ENCODE results near the gene SLC35E4.
"Not testable (repeated sequence)": the region's sequence is repeated elsewhere in the genome, so short reads cannot be mapped to it uniquely, and the experiment has no call there.

Gene SLC35E4, protein sequence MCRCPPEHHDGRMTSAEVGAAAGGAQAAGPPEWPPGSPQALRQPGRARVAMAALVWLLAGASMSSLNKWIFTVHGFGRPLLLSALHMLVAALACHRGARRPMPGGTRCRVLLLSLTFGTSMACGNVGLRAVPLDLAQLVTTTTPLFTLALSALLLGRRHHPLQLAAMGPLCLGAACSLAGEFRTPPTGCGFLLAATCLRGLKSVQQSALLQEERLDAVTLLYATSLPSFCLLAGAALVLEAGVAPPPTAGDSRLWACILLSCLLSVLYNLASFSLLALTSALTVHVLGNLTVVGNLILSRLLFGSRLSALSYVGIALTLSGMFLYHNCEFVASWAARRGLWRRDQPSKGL

DNA sequence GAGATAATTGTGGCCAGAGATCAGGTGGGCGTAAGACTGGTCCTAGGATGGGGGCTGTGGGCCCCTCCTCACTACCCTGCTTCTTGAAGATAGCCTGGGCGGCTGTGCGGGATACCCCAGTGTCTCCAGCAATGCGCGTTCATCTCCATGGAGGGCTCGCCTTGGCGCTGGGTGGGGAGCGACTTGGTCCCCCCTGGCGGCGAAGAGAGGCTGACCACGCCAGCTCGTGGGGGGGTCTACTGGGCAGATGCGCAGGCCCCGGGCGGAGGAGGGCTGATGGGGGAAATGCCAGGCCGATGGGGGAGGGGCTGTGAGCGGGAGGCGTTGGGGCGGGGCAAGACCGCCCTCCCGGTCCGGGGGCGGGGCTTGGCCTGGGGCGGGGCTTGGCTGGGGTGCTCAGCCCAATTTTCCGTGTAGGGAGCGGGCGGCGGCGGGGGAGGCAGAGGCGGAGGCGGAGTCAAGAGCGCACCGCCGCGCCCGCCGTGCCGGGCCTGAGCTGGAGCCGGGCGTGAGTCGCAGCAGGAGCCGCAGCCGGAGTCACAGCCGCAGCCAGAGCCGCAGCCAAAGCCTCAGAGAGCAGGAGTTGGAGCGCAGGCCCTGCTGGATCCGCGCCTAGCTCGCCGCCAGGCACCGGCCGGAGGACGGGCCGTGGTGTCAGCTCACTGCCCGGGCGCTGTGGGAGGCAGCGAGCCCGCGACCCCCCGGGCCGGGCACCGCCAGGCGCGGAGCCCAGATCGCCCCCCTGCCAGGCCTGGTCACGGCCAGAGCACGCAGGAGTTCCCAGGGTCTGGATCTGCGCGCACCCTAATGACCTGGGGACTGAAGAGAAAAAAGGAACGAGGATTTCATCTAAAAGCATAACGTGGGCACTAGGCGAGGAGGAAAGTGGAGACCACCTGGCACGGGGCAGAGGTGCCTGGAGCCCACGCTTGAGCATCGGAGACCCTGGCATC is at the start of gene SLC35E4:
Gene SLC35E4, plus strand, starts transcription at position 509 of the 953 bp plus-strand sequence. CDS start 670 bp downstream, outside the sequence.
- Histone ChIP-seq H3K9me3 (ENCODE audit: control insufficient read depth, insufficient read depth, low read length) (no peaks in the 10 kb centered on the region), H3K9ac (ENCODE audit: low read depth, low read length) (peak within 1 kb of the TSS; percentile 85), H3K4me1 (ENCODE audit: insufficient read depth, low read length) (no peaks in the 10 kb centered on the region; the same call in 1 of the 2 replicates), H3K36me3 (ENCODE audit: insufficient read depth, low read length) (no peaks in the 10 kb centered on the region)

DNA sequence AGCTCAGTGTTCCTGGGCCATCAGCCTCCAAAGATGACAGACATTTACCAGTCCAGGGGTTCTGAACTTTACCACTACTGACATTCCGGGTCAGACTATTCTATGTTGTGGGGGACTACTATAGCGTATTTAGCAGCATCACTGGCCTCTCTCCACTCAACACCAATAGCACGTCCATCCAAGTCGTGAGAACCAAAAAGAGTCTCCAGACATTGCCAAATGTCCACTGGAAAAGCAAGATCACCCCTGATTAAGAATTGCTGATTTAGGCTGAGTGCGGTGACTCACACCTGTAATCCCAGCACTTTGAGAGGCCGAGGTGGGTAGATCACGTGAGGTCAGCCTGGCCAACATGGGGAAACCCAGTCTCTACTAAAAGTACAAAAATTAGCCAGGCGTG is 49.2 kb upstream of the SLC35E4 start:
- Histone ChIP-seq H3K4me1 (ENCODE audit: insufficient read depth, low read length) (no peaks in the 10 kb centered on the region; the same call in 1 of the 2 replicates), H3K36me3 (ENCODE audit: insufficient read depth, low read length) (peaks cover 44% of the 10 kb centered on the region), H3K9me3 (ENCODE audit: control insufficient read depth, insufficient read depth, low read length) (no peaks in the 10 kb centered on the region), H3K9ac (ENCODE audit: low read depth, low read length) (no peak overlapping the region)

DNA sequence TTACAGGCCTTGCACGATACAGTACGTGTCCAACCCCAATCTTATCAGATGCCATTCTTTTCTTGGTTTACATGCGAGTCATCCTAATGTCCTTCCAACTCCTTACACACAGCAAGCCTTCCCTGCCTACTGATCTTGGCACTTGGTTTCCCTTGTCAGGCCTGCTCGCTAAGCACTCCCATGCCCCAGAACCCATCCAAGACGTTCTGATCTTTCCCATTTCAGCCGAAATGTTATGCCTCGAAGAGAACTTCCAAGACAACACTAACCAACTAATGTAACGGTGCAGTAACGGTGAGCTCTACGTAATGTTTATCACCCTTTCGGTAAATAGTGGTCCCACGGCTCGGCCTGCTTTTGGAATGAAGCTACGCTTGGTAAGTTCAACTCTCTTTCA is 44.4 kb upstream of the SLC35E4 start:
- Histone ChIP-seq H3K4me1 (ENCODE audit: insufficient read depth, low read length) (no peaks in the 10 kb centered on the region; the same call in 1 of the 2 replicates), H3K9ac (ENCODE audit: low read depth, low read length) (peak overlapping the region; percentile 76), H3K9me3 (ENCODE audit: control insufficient read depth, insufficient read depth, low read length) (no peaks in the 10 kb centered on the region), H3K36me3 (ENCODE audit: insufficient read depth, low read length) (peaks cover 23% of the 10 kb centered on the region)

GRCh38 chr22:30591588-30592359 is 43.8 kb upstream of the SLC35E4 start, which contains the start of gene PES1:
TSS of gene PES1 (minus strand) at chr22:30591910. CDS start at chr22:30591833, 77 bp downstream.
- Histone ChIP-seq H3K36me3 (ENCODE audit: insufficient read depth, low read length) (peaks cover 17% of the 10 kb centered on the region), H3K4me1 (ENCODE audit: insufficient read depth, low read length) (no peaks in the 10 kb centered on the region; the same call in 1 of the 2 replicates), H3K9me3 (ENCODE audit: control insufficient read depth, insufficient read depth, low read length) (no peaks in the 10 kb centered on the region), H3K9ac (ENCODE audit: low read depth, low read length) (peak within 1 kb of the TSS; percentile 76)

DNA sequence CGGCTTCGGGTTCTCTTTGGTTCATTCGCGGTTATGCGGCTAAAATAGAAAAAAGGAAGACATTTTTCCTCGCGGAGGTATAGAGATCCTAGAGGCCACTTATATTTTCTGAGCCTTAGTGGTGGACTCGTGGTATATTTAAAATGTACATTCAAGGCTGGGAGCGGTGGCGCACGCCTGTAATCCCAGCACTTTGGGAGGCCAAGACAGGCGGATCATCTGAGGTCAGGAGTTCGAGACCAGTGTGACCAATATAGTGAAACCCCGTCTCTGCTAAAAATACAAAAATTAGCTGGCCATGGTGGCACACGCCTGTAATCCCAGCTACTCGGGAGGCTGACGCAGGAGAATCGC is 43.2 kb upstream of the SLC35E4 start:
- H3K9ac ChIP-seq (ENCODE audit: low read depth, low read length): peak overlapping the region; percentile 14; the same call in 1 of the 2 replicates
- peaks cover 11% of the 10 kb centered on the region for H3K36me3 ChIP-seq (ENCODE audit: insufficient read depth, low read length)
- not testable (repeated sequence) for H3K4me1 ChIP-seq (ENCODE audit: insufficient read depth, low read length); H3K9me3 ChIP-seq (ENCODE audit: control insufficient read depth, insufficient read depth, low read length)

DNA sequence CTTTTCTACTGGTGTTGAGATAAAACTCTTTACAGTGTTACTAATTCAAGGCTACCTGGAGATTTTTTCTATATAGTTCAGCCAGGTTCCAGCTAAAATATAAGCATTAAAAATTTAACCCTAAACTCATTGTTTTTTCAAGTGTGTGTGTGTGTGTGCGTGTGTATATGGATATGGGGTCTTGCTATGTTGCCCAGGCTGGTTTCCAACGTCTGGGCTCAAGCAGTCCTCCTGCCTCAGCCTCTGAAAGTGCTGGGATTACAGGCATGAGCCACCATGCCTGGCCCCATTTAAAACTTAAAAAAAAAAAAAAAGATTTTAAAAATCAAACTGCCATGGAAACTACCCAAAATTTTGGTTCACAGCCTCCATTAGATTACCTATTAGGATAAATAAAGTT is 39.4 kb upstream of the SLC35E4 start:
- H3K9me3 ChIP-seq (ENCODE audit: control insufficient read depth, insufficient read depth, low read length): no peaks in the 10 kb centered on the region
- H3K9ac ChIP-seq (ENCODE audit: low read depth, low read length): no peak overlapping the region
- H3K36me3 ChIP-seq (ENCODE audit: insufficient read depth, low read length): no peaks in the 10 kb centered on the region
- H3K4me1 ChIP-seq (ENCODE audit: insufficient read depth, low read length): no peaks in the 10 kb centered on the region

- Histone ChIP-seq H3K4me1 (ENCODE audit: insufficient read depth, low read length) (no peaks in the 10 kb centered on the region), H3K9ac (ENCODE audit: low read depth, low read length) (peak overlapping the region; percentile 28; the same call in 1 of the 2 replicates), H3K36me3 (ENCODE audit: insufficient read depth, low read length) (no peaks in the 10 kb centered on the region), H3K9me3 (ENCODE audit: control insufficient read depth, insufficient read depth, low read length) (no peaks in the 10 kb centered on the region)
Measured at GRCh38 chr22:30596886-30597285, 38.7 kb upstream of the SLC35E4 start.

- Histone ChIP-seq H3K9ac (ENCODE audit: low read depth, low read length) (no peak overlapping the region), H3K4me1 (ENCODE audit: insufficient read depth, low read length) (no peaks in the 10 kb centered on the region), H3K9me3 (ENCODE audit: control insufficient read depth, insufficient read depth, low read length) (no peaks in the 10 kb centered on the region), H3K36me3 (ENCODE audit: insufficient read depth, low read length) (no peaks in the 10 kb centered on the region)
Measured at GRCh38 chr22:30598986-30599385, 36.6 kb upstream of the SLC35E4 start.

GRCh38 chr22:30600921-30601320 is 34.7 kb upstream of the SLC35E4 start:
- Histone ChIP-seq H3K36me3 (ENCODE audit: insufficient read depth, low read length) (no peaks in the 10 kb centered on the region), H3K9me3 (ENCODE audit: control insufficient read depth, insufficient read depth, low read length) (no peaks in the 10 kb centered on the region), H3K9ac (ENCODE audit: low read depth, low read length) (no peak overlapping the region), H3K4me1 (ENCODE audit: insufficient read depth, low read length) (peaks cover 4% of the 10 kb centered on the region)

- peaks cover 6% of the 10 kb centered on the region for H3K4me1 ChIP-seq (ENCODE audit: insufficient read depth, low read length)
- H3K9me3 ChIP-seq (ENCODE audit: control insufficient read depth, insufficient read depth, low read length): no peaks in the 10 kb centered on the region
- H3K36me3 ChIP-seq (ENCODE audit: insufficient read depth, low read length): no peaks in the 10 kb centered on the region
- no peak overlapping the region for H3K9ac ChIP-seq (ENCODE audit: low read depth, low read length)
Measured at GRCh38 chr22:30601464-30601863, 34.1 kb upstream of the SLC35E4 start.

GRCh38 chr22:30602049-30602448 is 33.5 kb upstream of the SLC35E4 start:
- Histone ChIP-seq H3K36me3 (ENCODE audit: insufficient read depth, low read length) (no peaks in the 10 kb centered on the region), H3K9me3 (ENCODE audit: control insufficient read depth, insufficient read depth, low read length) (no peaks in the 10 kb centered on the region), H3K4me1 (ENCODE audit: insufficient read depth, low read length) (peaks cover 6% of the 10 kb centered on the region), H3K9ac (ENCODE audit: low read depth, low read length) (no peak overlapping the region)

DNA sequence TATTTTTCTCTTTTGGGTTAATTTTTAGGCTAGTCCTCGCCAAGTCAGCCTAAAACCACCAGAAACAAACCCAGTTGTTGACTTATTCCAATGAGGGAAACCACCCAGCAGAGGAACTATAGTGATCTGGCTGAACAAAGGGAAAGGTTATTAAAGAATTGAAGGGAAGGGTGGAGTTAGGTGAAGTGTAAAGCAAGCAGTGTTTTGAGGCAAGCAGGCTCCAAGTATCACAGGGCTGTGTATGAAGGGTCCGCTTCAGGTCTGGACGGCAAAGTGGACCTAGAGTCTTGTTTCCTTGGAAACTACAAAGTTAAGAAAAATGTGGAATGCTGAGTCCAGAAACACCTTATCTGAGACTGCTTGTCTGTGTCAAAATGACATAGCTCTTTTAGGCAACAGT is 31.8 kb upstream of the SLC35E4 start:
- Histone ChIP-seq H3K36me3 (ENCODE audit: insufficient read depth, low read length) (no peaks in the 10 kb centered on the region), H3K9me3 (ENCODE audit: control insufficient read depth, insufficient read depth, low read length) (no peaks in the 10 kb centered on the region), H3K9ac (ENCODE audit: low read depth, low read length) (no peak overlapping the region), H3K4me1 (ENCODE audit: insufficient read depth, low read length) (peaks cover 10% of the 10 kb centered on the region)

GRCh38 chr22:30604723-30605122 is 30.9 kb upstream of the SLC35E4 start:
- peaks cover 18% of the 10 kb centered on the region for H3K4me1 ChIP-seq (ENCODE audit: insufficient read depth, low read length)
- no peaks in the 10 kb centered on the region for H3K9me3 ChIP-seq (ENCODE audit: control insufficient read depth, insufficient read depth, low read length)
- H3K36me3 ChIP-seq (ENCODE audit: insufficient read depth, low read length): no peaks in the 10 kb centered on the region
- H3K9ac ChIP-seq (ENCODE audit: low read depth, low read length): no peak overlapping the region
